Esophagus muscularis mucosa (tissue), 4 donors: ENCODE data around the gene SAMD7. TPM values are rescaled to one million over a fixed set of nuclear protein-coding genes. Genes with fewer than 3 reads are reported as not detected.

Experiments used
- DNase-seq: peaks from one replicate; pipeline ENCODE4 v3.0.0-alpha.2; 2017; ENCODE audit errors: extremely low spot score
- H3K27ac ChIP-seq, 4 donors: fragments of 200-600 bp; sonication (generic); replicated peaks in 1 of 4; 1 replicate in 3 of 4; 2 replicates in 1 of 4; pipeline ENCODE4 v1.5.1; 2016 to 2019; ENCODE audit warnings: mild to moderate bottlenecking in 1 of 4
- H3K27me3 ChIP-seq, 4 donors: fragments of 200-600 bp; sonication (generic); one replicate each; pipeline versions ENCODE4 v1.5.1 to v1.6.0; 2016 to 2019
- H3K36me3 ChIP-seq, 4 donors: fragments of 200-600 bp; sonication (generic); one replicate each; pipeline ENCODE4 v1.5.1; 2016 to 2019
- H3K4me1 ChIP-seq, 4 donors: fragments of 200-600 bp; sonication (generic); one replicate each; pipeline ENCODE4 v1.5.1; 2016 to 2019
- H3K4me3 ChIP-seq, 4 donors: fragments of 200-600 bp; sonication (generic); 1 replicate in 2 of 4; 2 replicates in 2 of 4; pipeline ENCODE4 v1.5.1; 2016 to 2019; ENCODE audit warnings: mild to moderate bottlenecking in 4 of 4, moderate library complexity in 1 of 4
- H3K9me3 ChIP-seq, 4 donors: fragments of 200-600 bp; sonication (generic); 1 replicate in 3 of 4; 2 replicates in 1 of 4; pipeline ENCODE4 v1.5.1; 2016 to 2019
- CTCF ChIP-seq, 3 experiments: fragments of 200-600 bp in 2 of 3; fragments of 450-650 bp in 1 of 3; sonication (generic) in 2 of 3; IDR thresholded peaks; one replicate each; pipeline ENCODE4 v1.5.1; 2017 to 2019; ENCODE audit warnings: antibody characterized with exemption in 3 of 3, mild to moderate bottlenecking in 2 of 3, moderate library complexity in 1 of 3
- EP300 ChIP-seq: sonication (generic); formaldehyde crosslinking; IDR thresholded peaks from one replicate; pipeline ENCODE4 v1.6.1; 2017; ENCODE audit warnings: antibody characterized with exemption
- POLR2A ChIP-seq: fragments of 450-650 bp; IDR thresholded peaks from one replicate; pipeline ENCODE4 v1.6.1; 2017; ENCODE audit warnings: antibody characterized with exemption, moderate library complexity, mild to moderate bottlenecking, low read depth
- POLR2AphosphoS5 ChIP-seq, 2 donors: sonication (generic); formaldehyde crosslinking; IDR thresholded peaks; one replicate each; pipeline ENCODE4 v1.6.1; 2017; ENCODE audit warnings: antibody characterized with exemption in 2 of 2
- WGBS: methylation state at CpG from one replicate; pipeline ENCODE4 v1.1.5; 2018; 5-methylcytosine and 5-hydroxymethylcytosine counted together
- intact Hi-C: fragments of 100-400 bp; cut with DNase I; formaldehyde crosslinking; loops from one replicate; pipeline ENCODE4 v1.15.1; 2023
- total RNA-seq, 4 donors: library from RNA; depleted of rRNA; stranded (reverse); fragments of >200 nt; gene quantifications; one replicate each; pipeline versions ENCODE4 v1.1.0 to v1.2.1, GENCODE V29; 2016

SAMD7 gene
- total RNA-seq, 4 donors from 2014 or later, result not detected

GRCh38 chr3:169895072-169895471, 16.3 kb upstream of the SAMD7 start:
- Histone ChIP-seq H3K27ac (no peak overlapping the region), H3K4me1 (no peaks in the 10 kb centered on the region), H3K27me3 (no peaks in the 10 kb centered on the region), H3K36me3 (no peaks in the 10 kb centered on the region), H3K9me3 (no peaks in the 10 kb centered on the region), H3K4me3 (no peak overlapping the region)
- 67% methylated on average over 6 of the region's 6 CpGs for WGBS
- intact Hi-C loops, result no loop called here
- TF ChIP-seq EP300, result no peak
- no peak for TF ChIP-seq POLR2A
- no peak for TF ChIP-seq CTCF (IDR thresholded peaks at IDR 0.05)
- TF ChIP-seq POLR2AphosphoS5 (IDR thresholded peaks at IDR 0.05), result no peak
- no peak for DNase-seq

GRCh38 chr3:169897284-169897683, 14.1 kb upstream of the SAMD7 start:
- no peaks in the 10 kb centered on the region for H3K4me1 ChIP-seq
- TF ChIP-seq POLR2A (no peak), EP300 (no peak), POLR2AphosphoS5 (IDR thresholded peaks at IDR 0.05) (no peak), CTCF (IDR thresholded peaks at IDR 0.05) (no peak)
- H3K27ac ChIP-seq, result no peak overlapping the region
- 95% methylated on average over 1 of the region's 1 CpG for WGBS
- no peaks in the 10 kb centered on the region for H3K36me3 ChIP-seq
- no peak overlapping the region for H3K4me3 ChIP-seq
- DNase-seq, result no peak
- intact Hi-C loops, result no loop called here
- H3K9me3 ChIP-seq, result peaks cover 0 to 17% (median 15%) of the 10 kb centered on the region in 4 donors
- H3K27me3 ChIP-seq, result no peaks in the 10 kb centered on the region

GRCh38 chr3:169901453-169901852, 9.9 kb upstream of the SAMD7 start:
- Histone ChIP-seq H3K4me3 (no peak overlapping the region), H3K27ac (no peak overlapping the region), H3K9me3 (peaks cover 0 to 22% (median 15%) of the 10 kb centered on the region in 4 donors), H3K36me3 (no peaks in the 10 kb centered on the region), H3K27me3 (no peaks in the 10 kb centered on the region), H3K4me1 (peaks cover 0 to 5% (median 0%) of the 10 kb centered on the region in 4 donors)
- DNase-seq, result no peak
- 94% methylated on average over 1 of the region's 1 CpG for WGBS
- TF ChIP-seq POLR2AphosphoS5 (IDR thresholded peaks at IDR 0.05), result no peak
- no peak for TF ChIP-seq POLR2A
- no peak for TF ChIP-seq EP300
- TF ChIP-seq CTCF (IDR thresholded peaks at IDR 0.05), result no peak
- intact Hi-C loops, result no loop called here

- H3K36me3 ChIP-seq, result no peaks in the 10 kb centered on the region
- intact Hi-C loops, result no loop called here
- peaks cover 0 to 5% (median 0%) of the 10 kb centered on the region in 4 donors for H3K4me1 ChIP-seq
- 76% methylated on average over 6 of the region's 6 CpGs for WGBS
- peaks cover 0 to 22% (median 14%) of the 10 kb centered on the region in 4 donors for H3K9me3 ChIP-seq
- H3K27me3 ChIP-seq, result peaks cover 0 to 6% (median 0%) of the 10 kb centered on the region in 4 donors
- TF ChIP-seq POLR2AphosphoS5 (IDR thresholded peaks at IDR 0.05), result no peak
- no peak for TF ChIP-seq CTCF (IDR thresholded peaks at IDR 0.05)
- no peak for TF ChIP-seq POLR2A
- TF ChIP-seq EP300, result no peak
- DNase-seq, result no peak
- no peak overlapping the region for H3K27ac ChIP-seq
- no peak overlapping the region for H3K4me3 ChIP-seq
These were observed 6.0 kb upstream of the SAMD7 start for GRCh38 chr3:169905404-169905803.

- no peak overlapping the region for H3K27ac ChIP-seq
- TF ChIP-seq POLR2A (no peak), POLR2AphosphoS5 (IDR thresholded peaks at IDR 0.05) (no peak), CTCF (IDR thresholded peaks at IDR 0.05) (no peak), EP300 (no peak)
- intact Hi-C loops, result no loop called here
- no peaks in the 10 kb centered on the region for H3K36me3 ChIP-seq
- H3K27me3 ChIP-seq, result peaks cover 0 to 6% (median 0%) of the 10 kb centered on the region in 4 donors
- no peak for DNase-seq
- peaks cover 0 to 5% (median 0%) of the 10 kb centered on the region in 4 donors for H3K4me1 ChIP-seq
- no peak overlapping the region for H3K4me3 ChIP-seq
- H3K9me3 ChIP-seq, result peaks cover 0 to 3% (median 0%) of the 10 kb centered on the region in 4 donors
These were observed 3.9 kb upstream of the SAMD7 start for GRCh38 chr3:169907476-169907875.
